Activated naive CD4-positive, alpha-beta T cell treated with anti-CD3 and anti-CD28 coated beads, Interleukin-2, amount 50 U/mL, for 72 hours (primary cell): Measurements from ENCODE around the gene MBD3L2B. TPM values are rescaled to one million over a fixed set of nuclear protein-coding genes. Genes with fewer than 3 reads are reported as not detected.
A peak's percentile ranks its signal among the peaks of the same experiment; 100 is the strongest.
"Not testable (repeated sequence)": the region's sequence is repeated elsewhere in the genome, so short reads cannot be mapped to it uniquely, and the experiment has no call there.

Source experiments
- ATAC-seq, 2 donors: fragments of 150-1000 bp; cut with Tn5 transposase; 2 replicates each; pipeline ENCODE4 v1.10.0; 2021; ENCODE audit warnings: mild to moderate bottlenecking in 2 of 2, moderate library complexity in 2 of 2
- DNase-seq, 2 donors: peaks; one replicate each; pipeline ENCODE4 v3.0.0; 2021 to 2022; ENCODE audit warnings: low spot score in 2 of 2
- H3K27ac Mint-ChIP-seq, 2 donors: one replicate each; pipeline ENCODE4 v1.8.0; 2022; ENCODE audit warnings: mild to moderate bottlenecking in 2 of 2, mixed read lengths in 2 of 2
- H3K36me3 Mint-ChIP-seq, 2 donors: one replicate each; pipeline ENCODE4 v1.8.0; 2022; ENCODE audit warnings: mixed read lengths in 2 of 2
- H3K9me3 Mint-ChIP-seq, 2 donors: one replicate each; pipeline ENCODE4 v1.8.0; 2022; ENCODE audit warnings: mixed read lengths in 2 of 2
- total RNA-seq, 2 donors: library from RNA; stranded (reverse); gene quantifications; one replicate each; pipeline ENCODE4 v1.2.3, GENCODE V29; 2022

MBD3L2B gene
- total RNA-seq, 2 donors from 2014 or later: not detected

DNA sequence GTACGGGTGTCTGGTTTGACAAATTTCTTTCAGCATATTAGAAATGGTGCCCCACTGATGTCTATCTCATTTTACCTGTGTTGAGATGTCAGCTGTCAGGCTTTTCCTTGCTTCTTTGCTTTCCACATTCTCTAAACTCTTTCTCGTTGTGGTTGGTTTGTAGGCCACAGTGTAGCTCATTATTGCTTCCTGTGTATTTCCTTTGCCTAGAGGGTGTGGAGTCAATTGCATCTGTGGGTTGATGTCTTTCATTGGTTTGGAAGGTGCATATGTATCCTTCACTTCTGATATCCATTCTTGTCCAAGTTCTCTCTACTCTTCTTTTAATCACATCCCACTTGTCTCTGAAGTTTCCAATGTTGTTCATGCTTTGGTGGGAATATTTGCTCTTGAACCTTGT, 20.3 kb upstream of the MBD3L2B start:
- H3K27ac Mint-ChIP-seq, ATAC-seq: not testable (repeated sequence)

DNA sequence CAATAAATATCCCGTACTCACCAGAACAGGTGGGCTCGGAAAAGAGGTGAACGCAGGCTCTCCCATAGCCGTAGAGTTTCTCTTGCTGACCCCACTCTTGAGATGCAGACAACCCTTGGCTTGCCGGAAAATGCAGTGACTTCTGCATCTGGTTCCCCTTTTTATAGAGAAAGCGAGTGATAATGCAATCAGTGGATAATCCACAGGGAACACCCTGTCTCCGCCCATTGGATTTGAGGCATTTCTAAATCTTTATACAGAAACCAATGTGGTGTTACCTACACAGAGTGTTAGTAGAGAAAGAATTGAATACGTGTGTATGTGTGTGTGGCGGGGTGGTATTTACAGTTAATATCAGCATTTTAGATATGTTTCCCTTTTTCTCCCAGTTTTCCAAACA, 18.8 kb upstream of the MBD3L2B start, which contains the start of gene MBD3L4:
Gene MBD3L4 (minus strand): TSS at position 101 of the 400 bp plus-strand sequence. CDS start 35 bp downstream, at position 66.
- DNase-seq, H3K36me3 Mint-ChIP-seq, ATAC-seq, H3K9me3 Mint-ChIP-seq, H3K27ac Mint-ChIP-seq: not testable (repeated sequence)

More for the DNA sequence above, 20.3 kb upstream of the MBD3L2B start:
- not testable (repeated sequence) for H3K9me3 Mint-ChIP-seq, DNase-seq, H3K36me3 Mint-ChIP-seq

DNA sequence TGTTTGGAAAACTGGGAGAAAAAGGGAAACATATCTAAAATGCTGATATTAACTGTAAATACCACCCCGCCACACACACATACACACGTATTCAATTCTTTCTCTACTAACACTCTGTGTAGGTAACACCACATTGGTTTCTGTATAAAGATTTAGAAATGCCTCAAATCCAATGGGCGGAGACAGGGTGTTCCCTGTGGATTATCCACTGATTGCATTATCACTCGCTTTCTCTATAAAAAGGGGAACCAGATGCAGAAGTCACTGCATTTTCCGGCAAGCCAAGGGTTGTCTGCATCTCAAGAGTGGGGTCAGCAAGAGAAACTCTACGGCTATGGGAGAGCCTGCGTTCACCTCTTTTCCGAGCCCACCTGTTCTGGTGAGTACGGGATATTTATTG, 9.0 kb upstream of the MBD3L2B start, which contains the start of gene MBD3L5:
Gene MBD3L5 (plus strand): TSS at position 301 of the 400 bp plus-strand sequence. CDS start 34 bp downstream, at position 335.
- not testable (repeated sequence) for ATAC-seq, H3K27ac Mint-ChIP-seq, DNase-seq, H3K9me3 Mint-ChIP-seq, H3K36me3 Mint-ChIP-seq

DNA sequence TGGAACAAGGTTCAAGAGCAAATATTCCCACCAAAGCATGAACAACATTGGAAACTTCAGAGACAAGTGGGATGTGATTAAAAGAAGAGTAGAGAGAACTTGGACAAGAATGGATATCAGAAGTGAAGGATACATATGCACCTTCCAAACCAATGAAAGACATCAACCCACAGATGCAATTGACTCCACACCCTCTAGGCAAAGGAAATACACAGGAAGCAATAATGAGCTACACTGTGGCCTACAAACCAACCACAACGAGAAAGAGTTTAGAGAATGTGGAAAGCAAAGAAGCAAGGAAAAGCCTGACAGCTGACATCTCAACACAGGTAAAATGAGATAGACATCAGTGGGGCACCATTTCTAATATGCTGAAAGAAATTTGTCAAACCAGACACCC, 7.6 kb upstream of the MBD3L2B start:
- H3K9me3 Mint-ChIP-seq, H3K36me3 Mint-ChIP-seq, H3K27ac Mint-ChIP-seq, DNase-seq: not testable (repeated sequence)
- peak; percentile 32 to 44 for ATAC-seq

GRCh38 chr19:7018828-7019227, 2.4 kb downstream of the MBD3L2B start:
- no peak for DNase-seq
- no peak overlapping the region for H3K27ac Mint-ChIP-seq

DNA sequence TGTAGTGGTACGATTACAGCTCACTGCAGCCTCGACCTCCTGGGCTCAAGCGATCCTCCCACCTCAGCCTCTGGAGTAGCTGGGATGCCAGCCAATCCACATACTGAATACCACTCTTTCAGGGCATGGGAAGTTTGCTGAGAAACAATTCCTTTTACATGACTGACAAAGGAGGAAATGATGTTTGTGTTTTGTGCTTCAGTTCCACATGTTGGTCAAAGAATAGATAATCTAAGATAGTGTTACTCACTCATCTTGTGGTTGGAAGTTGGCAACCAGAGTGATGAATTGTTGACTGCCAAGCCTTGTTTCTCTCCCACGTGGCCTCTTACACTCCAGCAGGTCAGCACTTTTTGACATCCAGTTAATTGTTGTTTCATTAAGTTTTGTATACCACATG, 7.6 kb downstream of the MBD3L2B start:
- H3K36me3 Mint-ChIP-seq: peaks cover 0 to 6% of the 10 kb centered on the region in 2 donors
- DNase-seq (peak in 1 of 2 donors; percentile 6), ATAC-seq (peak; percentile 51 to 70)
- peaks cover 0 to 4% of the 10 kb centered on the region in 2 donors for H3K9me3 Mint-ChIP-seq
- no peak overlapping the region for H3K27ac Mint-ChIP-seq

More at GRCh38 chr19:7018828-7019227, 2.4 kb downstream of the MBD3L2B start:
- no peaks in the 10 kb centered on the region for H3K36me3 Mint-ChIP-seq
- no peaks in the 10 kb centered on the region for H3K9me3 Mint-ChIP-seq
- no peak for ATAC-seq

GRCh38 chr19:7010722-7011593, 10.3 kb downstream of the MBD3L2B start:
- ATAC-seq: peak; percentile 84 to 90
- Mint-ChIP-seq H3K9me3 (peaks cover 0 to 8% of the 10 kb centered on the region in 2 donors), H3K27ac (peak overlapping the region in 1 of 2 donors; percentile 9), H3K36me3 (peaks cover 0 to 6% of the 10 kb centered on the region in 2 donors)
- DNase-seq: peak in 1 of 2 donors; percentile 3

DNA sequence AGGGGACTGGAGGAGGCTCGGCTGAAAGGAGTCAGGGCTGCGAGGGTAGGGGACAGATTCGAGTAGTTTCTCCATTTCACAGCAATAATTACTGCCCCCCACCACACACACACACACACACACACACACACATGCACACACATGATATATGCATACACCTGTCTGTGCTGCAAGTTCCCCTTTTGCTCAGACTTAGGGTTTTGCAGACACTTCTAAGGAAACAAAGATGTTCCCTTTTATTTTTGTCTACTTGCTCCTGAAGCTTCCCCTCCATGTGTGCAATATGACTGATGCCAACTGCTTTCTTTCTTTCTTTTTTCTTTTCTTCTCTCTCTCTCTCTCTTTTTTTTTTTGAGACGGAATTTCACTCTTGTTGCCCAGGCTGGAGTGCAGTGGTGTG, 13.4 kb downstream of the MBD3L2B start:
- DNase-seq: no peak
- Mint-ChIP-seq H3K27ac (no peak overlapping the region), H3K36me3 (peaks cover 0 to 6% of the 10 kb centered on the region in 2 donors), H3K9me3 (peaks cover 0 to 8% of the 10 kb centered on the region in 2 donors)
- no peak for ATAC-seq

DNA sequence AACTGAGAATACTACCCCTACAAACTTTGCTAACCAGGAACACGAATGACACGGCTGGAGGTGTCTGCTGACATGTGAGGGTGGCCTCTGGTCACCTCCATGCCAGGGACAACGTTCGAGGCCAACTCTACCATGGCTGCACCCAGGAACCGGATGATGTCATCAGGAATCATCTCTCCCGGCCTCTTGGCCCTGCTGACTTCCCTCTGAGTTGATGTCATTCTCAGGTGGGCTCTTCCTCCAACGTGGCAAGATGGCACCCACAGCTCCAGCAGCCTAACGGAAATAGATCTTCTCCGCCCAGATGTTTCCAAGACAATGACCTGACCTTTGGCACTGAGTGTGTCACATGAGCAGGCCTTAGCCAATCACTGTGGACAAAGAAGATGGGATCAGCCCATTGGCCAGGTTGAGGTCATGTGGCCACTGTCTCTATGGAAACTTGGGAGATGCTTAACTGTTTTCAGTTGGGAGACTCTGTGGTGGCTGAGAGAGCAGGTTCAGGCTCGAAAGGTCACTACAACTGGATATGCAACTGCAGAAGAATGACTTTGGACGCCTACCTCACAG, 15.0 kb downstream of the MBD3L2B start:
- no peak for DNase-seq
- Mint-ChIP-seq H3K36me3 (peaks cover 0 to 3% of the 10 kb centered on the region in 2 donors), H3K9me3 (peaks cover 0 to 7% of the 10 kb centered on the region in 2 donors), H3K27ac (no peak overlapping the region)
- ATAC-seq: no peak

GRCh38 chr19:7004313-7004931, 16.8 kb downstream of the MBD3L2B start:
- Mint-ChIP-seq H3K36me3 (no peaks in the 10 kb centered on the region), H3K27ac (no peak overlapping the region), H3K9me3 (peaks cover 0 to 4% of the 10 kb centered on the region in 2 donors)
- DNase-seq (peak in 1 of 2 donors; percentile 47), ATAC-seq (peak; percentile 59 to 67)

GRCh38 chr19:7000816-7001215, 20.4 kb downstream of the MBD3L2B start:
- Mint-ChIP-seq H3K9me3 (no peaks in the 10 kb centered on the region), H3K36me3 (peaks cover 8 to 14% of the 10 kb centered on the region in 2 donors), H3K27ac (no peak overlapping the region)
- DNase-seq (no peak), ATAC-seq (no peak)

DNA sequence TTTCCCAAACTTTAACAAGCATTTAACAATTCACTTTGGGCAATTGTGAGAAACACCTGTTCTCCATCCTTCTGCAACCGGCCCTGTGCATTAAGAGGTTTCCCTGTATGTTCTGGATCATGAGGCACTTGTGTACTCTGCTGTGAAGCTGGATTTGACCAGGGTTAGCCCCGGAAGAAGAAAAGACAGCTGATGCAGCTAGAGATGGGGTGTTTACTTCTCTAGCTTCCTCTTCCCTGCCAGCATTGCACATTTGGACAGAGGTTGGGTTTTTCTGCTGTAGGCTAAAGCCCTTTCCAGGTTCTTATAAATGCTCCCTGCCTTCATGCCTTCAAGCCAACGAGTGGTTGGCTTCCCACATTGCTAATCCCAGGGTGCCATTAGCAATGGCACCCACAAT, 20.9 kb downstream of the MBD3L2B start:
- no peak for DNase-seq
- peaks cover 12 to 18% of the 10 kb centered on the region in 2 donors for H3K36me3 Mint-ChIP-seq

GRCh38 chr19:6999933-7000332, 21.3 kb downstream of the MBD3L2B start:
- H3K27ac Mint-ChIP-seq: no peak overlapping the region
- DNase-seq: no peak
- H3K36me3 Mint-ChIP-seq: peaks cover 16 to 22% of the 10 kb centered on the region in 2 donors
- no peak for ATAC-seq
- peaks cover 7% of the 10 kb centered on the region in 2 donors for H3K9me3 Mint-ChIP-seq

More for the DNA sequence above, 20.9 kb downstream of the MBD3L2B start:
- Mint-ChIP-seq H3K27ac (no peak overlapping the region), H3K9me3 (peaks cover 3% of the 10 kb centered on the region in 2 donors)
- ATAC-seq: no peak

GRCh38 chr19:6997679-6998445, 23.4 kb downstream of the MBD3L2B start:
- ATAC-seq (peak in 1 of 2 donors; percentile 26), DNase-seq (no peak)
- peaks cover 10 to 11% of the 10 kb centered on the region in 2 donors for H3K9me3 Mint-ChIP-seq
- H3K36me3 Mint-ChIP-seq: peaks cover 20 to 26% of the 10 kb centered on the region in 2 donors
- peak overlapping the region; percentile 53 to 79 for H3K27ac Mint-ChIP-seq

DNA sequence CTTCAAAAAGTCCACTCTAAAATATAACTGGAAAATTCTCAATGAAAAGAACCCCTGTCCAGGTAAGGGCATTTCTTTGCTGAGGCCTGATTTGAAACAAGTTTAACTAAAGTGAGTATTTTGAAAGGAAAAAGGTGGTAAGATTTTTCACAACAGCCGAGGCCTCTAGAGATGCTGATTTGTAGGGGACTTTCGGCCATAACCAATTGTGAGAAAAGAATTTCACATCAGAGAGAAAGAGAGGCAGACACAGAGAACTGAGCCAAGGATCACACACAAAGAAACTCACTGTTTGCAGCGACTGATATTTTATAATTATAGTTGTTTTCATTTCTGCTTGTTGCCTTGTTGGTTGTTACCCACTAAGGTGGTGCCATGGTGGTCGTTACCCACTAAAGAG, 24.4 kb downstream of the MBD3L2B start:
- peaks cover 10 to 11% of the 10 kb centered on the region in 2 donors for H3K9me3 Mint-ChIP-seq
- peaks cover 20 to 26% of the 10 kb centered on the region in 2 donors for H3K36me3 Mint-ChIP-seq
- DNase-seq: no peak
- no peak for ATAC-seq
- peak overlapping the region in 1 of 2 donors; percentile 79 for H3K27ac Mint-ChIP-seq

DNA sequence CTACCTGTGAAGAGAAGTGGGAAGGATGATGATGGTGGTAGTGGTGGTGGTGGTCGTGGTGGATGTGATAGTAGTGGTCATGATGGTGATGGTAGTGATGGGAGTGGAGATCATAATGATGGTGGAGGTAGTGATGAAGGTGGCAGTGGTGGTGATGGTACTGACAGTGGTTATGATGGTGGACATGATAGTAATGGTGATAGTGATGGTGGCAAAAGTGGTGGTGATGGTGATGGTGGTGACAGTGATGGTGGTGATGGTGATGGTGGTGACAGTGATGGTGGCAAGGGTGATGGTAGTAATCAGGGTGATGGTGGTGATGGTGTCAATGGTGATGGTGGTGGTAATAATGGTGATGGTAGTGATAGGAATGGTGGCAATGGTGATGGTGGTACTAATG, 26.2 kb downstream of the MBD3L2B start:
- Mint-ChIP-seq H3K9me3 (peaks cover 10 to 11% of the 10 kb centered on the region in 2 donors), H3K36me3 (peaks cover 20 to 26% of the 10 kb centered on the region in 2 donors), H3K27ac (no peak overlapping the region)
- ATAC-seq (peak in 1 of 2 donors; percentile 38), DNase-seq (no peak)
